OCI-LY1 (cell line): Measurements from ENCODE around the gene OTOF.

ENCODE experiments used
- EZH2 ChIP-seq: fragments of 200-600 bp; sonication (generic), shearing (Covaris generic); IDR thresholded peaks from 2 replicates; pipeline ENCODE4 v1.8.0; 2017; ENCODE audit warnings: borderline replicate concordance, mixed run types, mild to moderate bottlenecking, antibody characterized with exemption, low read length, moderate library complexity, mixed read lengths
- TF ChIP-seq, protein P1 (sequence below): fragments of 200-600 bp; sonication (generic), shearing (Covaris generic); IDR thresholded peaks from 2 replicates; pipeline ENCODE4 v1.5.1; 2017; ENCODE audit warnings: mild to moderate bottlenecking, antibody characterized with exemption, low read length, moderate library complexity, mixed read lengths

DNA sequence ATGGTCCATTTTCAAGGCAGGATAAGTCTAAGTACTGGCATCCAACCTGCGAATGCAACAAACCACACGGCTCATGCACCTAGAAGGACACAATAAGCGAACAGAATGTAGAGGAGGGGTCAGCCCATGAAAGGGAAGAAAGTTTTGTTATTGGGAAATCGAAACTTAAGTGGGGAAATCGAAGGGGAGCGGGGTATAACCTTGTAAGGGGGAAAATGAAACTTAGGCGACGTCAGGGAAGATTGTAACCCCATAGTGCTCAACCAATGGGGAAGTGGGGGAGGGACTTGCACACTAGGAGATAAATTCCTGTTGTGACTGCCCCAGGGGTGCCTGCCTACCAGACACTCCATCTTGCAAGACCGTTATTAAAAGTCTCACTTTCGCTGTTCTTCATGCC is 15.6 kb upstream of the OTOF start:
- TF ChIP-seq EZH2: no peak
- TF ChIP-seq, protein P1, sequence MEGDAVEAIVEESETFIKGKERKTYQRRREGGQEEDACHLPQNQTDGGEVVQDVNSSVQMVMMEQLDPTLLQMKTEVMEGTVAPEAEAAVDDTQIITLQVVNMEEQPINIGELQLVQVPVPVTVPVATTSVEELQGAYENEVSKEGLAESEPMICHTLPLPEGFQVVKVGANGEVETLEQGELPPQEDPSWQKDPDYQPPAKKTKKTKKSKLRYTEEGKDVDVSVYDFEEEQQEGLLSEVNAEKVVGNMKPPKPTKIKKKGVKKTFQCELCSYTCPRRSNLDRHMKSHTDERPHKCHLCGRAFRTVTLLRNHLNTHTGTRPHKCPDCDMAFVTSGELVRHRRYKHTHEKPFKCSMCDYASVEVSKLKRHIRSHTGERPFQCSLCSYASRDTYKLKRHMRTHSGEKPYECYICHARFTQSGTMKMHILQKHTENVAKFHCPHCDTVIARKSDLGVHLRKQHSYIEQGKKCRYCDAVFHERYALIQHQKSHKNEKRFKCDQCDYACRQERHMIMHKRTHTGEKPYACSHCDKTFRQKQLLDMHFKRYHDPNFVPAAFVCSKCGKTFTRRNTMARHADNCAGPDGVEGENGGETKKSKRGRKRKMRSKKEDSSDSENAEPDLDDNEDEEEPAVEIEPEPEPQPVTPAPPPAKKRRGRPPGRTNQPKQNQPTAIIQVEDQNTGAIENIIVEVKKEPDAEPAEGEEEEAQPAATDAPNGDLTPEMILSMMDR: no peak
